GM12878 (cell line): ENCODE measurements around the gene MCC. TPM values are rescaled to one million over a fixed set of nuclear protein-coding genes. Genes with fewer than 3 reads are reported as not detected.
A peak's percentile ranks its signal among the peaks of the same experiment; 100 is the strongest.

Experiments
- ATAC-seq: fragments of 200-7000 bp; cut with Tn5 transposase; 3 replicates; pipeline ENCODE4 v1.9.1; 2020; ENCODE audit warnings: mild to moderate bottlenecking, moderate library complexity
- BruUV-seq: library from RNA; stranded (reverse); fragments of 400-500 nt; replicated peaks from 2 replicates; lab custom pipeline; 2021; lab: Mats Ljungman, UMichigan
- CTCF ChIA-PET: fragments of 300-600 bp; sonication (Branson Sonifier 250); formaldehyde crosslinking; extraction: SDS; loops from one replicate; lab custom pipeline; 2021; ENCODE audit warnings: inconsistent platforms; lab: Yijun Ruan, JAX
- POLR2A ChIA-PET: fragments of 350-600 bp; formaldehyde crosslinking; extraction: SDS; loops from one replicate; lab custom pipeline; 2021; ENCODE audit warnings: inconsistent platforms; lab: Charles Lee
- RAD21 ChIA-PET: fragments of 300-600 bp; sonication (Branson Sonifier 250); formaldehyde crosslinking; loops from one replicate; lab custom pipeline; 2023; ENCODE audit warnings: antibody characterized with exemption; ENCODE audit not compliant: unreplicated experiment; lab: Charles Lee
- SMC1A ChIA-PET: fragments of 300-600 bp; sonication (Branson Sonifier 250); formaldehyde crosslinking; loops from one replicate; lab custom pipeline; 2023; ENCODE audit not compliant: unreplicated experiment, uncharacterized antibody; lab: Charles Lee
- DNase-seq: peaks from one replicate; pipeline ENCODE4 v3.0.0-alpha.2; 2011; ENCODE audit warnings: low read depth, low spot score
- FAIRE-seq: peaks from 3 replicates; lab custom pipeline; 2011; peaks lifted over from hg19 to GRCh38; lab: Jason Lieb, UNC
- H2AFZ ChIP-seq: 2 replicates; pipeline ENCODE4 v1.6.0; 2011; ENCODE audit warnings: low read depth, low read length, control low read depth; ENCODE audit not compliant: control insufficient read depth
- H3K27ac ChIP-seq: 2 replicates; pipeline ENCODE4 v1.5.1; 2011; ENCODE audit warnings: control low read depth; ENCODE audit not compliant: control insufficient read depth, insufficient read depth
- H3K27me3 ChIP-seq, 2 experiments: replicated peaks in 1 of 2; 2 replicates each; pipeline versions ENCODE4 v1.6.0 to v1.6.1; 2011; ENCODE audit warnings: low read length in 1 of 2; ENCODE audit not compliant: control insufficient read depth in 2 of 2, insufficient read depth in 2 of 2
- H3K36me3 ChIP-seq, 2 experiments: 2 replicates each; pipeline ENCODE4 v1.5.1; 2011; ENCODE audit warnings: low read length in 1 of 2; ENCODE audit not compliant: control insufficient read depth in 2 of 2, insufficient read depth in 2 of 2
- H3K4me1 ChIP-seq: 2 replicates; pipeline ENCODE4 v1.6.1; 2011; ENCODE audit warnings: mild to moderate bottlenecking, low read length, moderate library complexity, mixed read lengths; ENCODE audit not compliant: control insufficient read depth, insufficient read depth
- H3K4me2 ChIP-seq: 2 replicates; pipeline ENCODE4 v1.6.0; 2011; ENCODE audit warnings: control low read depth; ENCODE audit not compliant: control insufficient read depth, insufficient read depth
- H3K4me3 ChIP-seq: fragments of 200-600 bp; sonication (generic); 2 replicates; pipeline ENCODE4 v1.5.1; 2016
- H3K79me2 ChIP-seq: 2 replicates; pipeline ENCODE4 v1.6.0; 2011; ENCODE audit warnings: low read length; ENCODE audit not compliant: control insufficient read depth, insufficient read depth
- H3K9ac ChIP-seq: 2 replicates; pipeline ENCODE4 v1.8.0; 2011; ENCODE audit warnings: low read length, control low read depth, mixed read lengths; ENCODE audit not compliant: control insufficient read depth, insufficient read depth
- H3K9me3 ChIP-seq: replicated peaks from 3 replicates; pipeline ENCODE4 v1.5.1; 2011; ENCODE audit warnings: mild to moderate bottlenecking, low read length; ENCODE audit not compliant: control insufficient read depth, insufficient read depth
- H4K20me1 ChIP-seq: 2 replicates; pipeline ENCODE4 v1.6.0; 2011; ENCODE audit not compliant: control insufficient read depth, insufficient read depth
- BRCA1 ChIP-seq: IDR thresholded peaks from 2 replicates; pipeline ENCODE4 v1.6.1; 2011; ENCODE audit warnings: low read depth, low read length, improper control_type of control experiment
- DPF2 ChIP-seq: fragments of 450-650 bp; IDR thresholded peaks from 2 replicates; pipeline ENCODE4 v1.6.1; 2017; ENCODE audit warnings: mild to moderate bottlenecking
- HCFC1 ChIP-seq: fragments of 150-350 bp; IDR thresholded peaks from 2 replicates; pipeline ENCODE4 v1.6.1; 2014; ENCODE audit warnings: low read length
- KAT2A ChIP-seq: conservative IDR thresholded peaks from 2 replicates; pipeline ENCODE4 v1.6.1; 2011; ENCODE audit warnings: low read depth, low read length; ENCODE audit not compliant: control insufficient read depth
- NFXL1 ChIP-seq: fragments of 450-650 bp; IDR thresholded peaks from 2 replicates; pipeline ENCODE4 v1.6.1; 2017; ENCODE audit warnings: antibody characterized with exemption, mild to moderate bottlenecking, borderline replicate concordance
- POU2F2 ChIP-seq: IDR thresholded peaks from 3 replicates; pipeline ENCODE4 v1.6.1; 2011; ENCODE audit warnings: low read depth, mild to moderate bottlenecking, low read length, borderline replicate concordance
- TCF7 ChIP-seq: IDR thresholded peaks from 2 replicates; pipeline ENCODE4 v1.6.1; 2014; ENCODE audit warnings: antibody characterized with exemption, borderline replicate concordance
- YY1 ChIP-seq: IDR thresholded peaks from 2 replicates; pipeline ENCODE4 v1.6.1; 2011; ENCODE audit warnings: low read depth, mild to moderate bottlenecking, low read length
- ZBED1 ChIP-seq: IDR thresholded peaks from 2 replicates; pipeline ENCODE4 v1.6.1; 2016; ENCODE audit warnings: borderline replicate concordance
- ZSCAN29 ChIP-seq: fragments of 450-650 bp; IDR thresholded peaks from 2 replicates; pipeline ENCODE4 v1.6.1; 2017; ENCODE audit warnings: mild to moderate bottlenecking, moderate library complexity
- WGBS: methylation state at CpG from one replicate; pipeline ENCODE4 v1.1.6; 2016; ENCODE audit warnings: low lambda C conversion rate; ENCODE audit not compliant: insufficient replicate concordance, insufficient coverage; ENCODE audit errors: missing lambda C conversion rate; 5-methylcytosine and 5-hydroxymethylcytosine counted together
- in situ Hi-C: fragments of 300-500 bp; cut with MboI; formaldehyde crosslinking; loops from 9 replicates; pipeline ENCODE4 v1.14.3; 2018; ENCODE audit warnings: mixed read lengths
- intact Hi-C: fragments of 100-400 bp; cut with micrococcal nuclease; formaldehyde crosslinking; loops from one replicate; pipeline ENCODE4 v1.14.2; 2022; ENCODE audit not compliant: unreplicated experiment
- polyA plus RNA-seq, 11 experiments: library from polyadenylated mRNA; depleted of rRNA in 4 of 11; unstranded in 6 of 11; stranded (reverse) in 5 of 11; fragments of >200 nt; fragmentation: Nextera tagmentation in 4 of 11; fragmentation: Illumina TruSeq in 1 of 11; extraction: Ambion mirVana in 4 of 11; extraction: Trizol in 1 of 11; gene quantifications; 1 replicate in 1 of 11; 2 replicates in 10 of 11; pipeline versions ENCODE4 v1.2.1 to v1.2.3, GENCODE V29; 2011 to 2016; ENCODE audit warnings: inconsistent platforms in 2 of 11, missing spikeins in 2 of 11, low read depth in 1 of 11
- total RNA-seq, 4 experiments: library from RNA; depleted of rRNA in 3 of 4; stranded (reverse); fragments of >200 nt in 3 of 4; fragmentation: Illumina TruSeq in 1 of 4; extraction: Trizol in 1 of 4; gene quantifications; 2 replicates each; pipeline versions ENCODE4 v1.2.1 to v1.2.3, GENCODE V29; 2013 to 2021
- TF ChIP-seq, protein P1 (sequence below): fragments of 450-650 bp; IDR thresholded peaks from 2 replicates; pipeline ENCODE4 v1.6.1; 2017; ENCODE audit warnings: low read depth, mild to moderate bottlenecking, moderate library complexity
- TF ChIP-seq, protein P2 (sequence below): fragments of 450-650 bp; IDR thresholded peaks from 2 replicates; pipeline ENCODE4 v1.6.1; 2014; ENCODE audit warnings: mild to moderate bottlenecking

Gene MCC
- total and polyA plus RNA-seq, 10 of the 15 experiments (the other 5 are each of a cell fraction or from before 2014, with no cell fraction given), result 0.03 to 0.86 (median 0.16) TPM

DNA sequence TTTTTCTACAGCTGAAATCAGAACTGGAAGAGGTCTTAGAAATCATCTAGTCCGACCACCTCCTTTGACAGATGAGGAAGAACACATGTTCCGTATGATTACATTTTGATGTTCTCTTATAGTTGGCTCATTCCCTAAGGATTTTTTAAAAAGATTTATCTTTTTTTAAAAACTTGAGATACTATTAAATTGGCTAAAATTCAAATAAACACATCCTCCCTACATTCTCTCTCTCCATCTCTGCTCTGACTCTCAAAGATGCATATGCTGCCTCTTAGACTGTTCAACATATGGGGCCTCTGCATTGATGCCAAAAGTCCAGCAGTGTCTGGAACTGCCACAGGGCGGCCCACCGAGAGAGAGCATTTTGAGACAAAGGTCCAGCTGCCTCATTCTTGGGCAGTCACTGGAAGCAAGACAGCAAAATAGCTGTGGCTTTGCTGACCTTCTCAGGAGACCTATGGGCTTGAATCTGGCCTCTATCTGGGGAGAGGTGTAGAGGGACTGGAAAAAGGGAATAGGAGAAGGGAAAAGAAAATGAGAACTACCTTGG is 40.7 kb downstream of the MCC start:
- POLR2A ChIA-PET, result interaction anchor here (0.6 kb wide), 1 partner anchor 65 kb away, joined by 7 read pairs; no protein-coding TSS in a partner anchor
- Histone ChIP-seq H2AFZ (no peak overlapping the region), H3K9ac (no peak overlapping the region), H3K9me3 (no peaks in the 10 kb centered on the region)
- WGBS, result 52% methylated on average over 4 of the region's 4 CpGs
- TF ChIP-seq BRCA1 (no peak), TCF7 (no peak), HCFC1 (no peak), ZSCAN29 (no peak), YY1 (no peak), DPF2 (no peak), ZBED1 (no peak), POU2F2 (no peak), NFXL1 (no peak), KAT2A (no peak)
- TF ChIP-seq, protein P1, sequence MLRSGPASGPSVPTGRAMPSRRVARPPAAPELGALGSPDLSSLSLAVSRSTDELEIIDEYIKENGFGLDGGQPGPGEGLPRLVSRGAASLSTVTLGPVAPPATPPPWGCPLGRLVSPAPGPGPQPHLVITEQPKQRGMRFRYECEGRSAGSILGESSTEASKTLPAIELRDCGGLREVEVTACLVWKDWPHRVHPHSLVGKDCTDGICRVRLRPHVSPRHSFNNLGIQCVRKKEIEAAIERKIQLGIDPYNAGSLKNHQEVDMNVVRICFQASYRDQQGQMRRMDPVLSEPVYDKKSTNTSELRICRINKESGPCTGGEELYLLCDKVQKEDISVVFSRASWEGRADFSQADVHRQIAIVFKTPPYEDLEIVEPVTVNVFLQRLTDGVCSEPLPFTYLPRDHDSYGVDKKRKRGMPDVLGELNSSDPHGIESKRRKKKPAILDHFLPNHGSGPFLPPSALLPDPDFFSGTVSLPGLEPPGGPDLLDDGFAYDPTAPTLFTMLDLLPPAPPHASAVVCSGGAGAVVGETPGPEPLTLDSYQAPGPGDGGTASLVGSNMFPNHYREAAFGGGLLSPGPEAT, result no peak
- TF ChIP-seq, protein P2, sequence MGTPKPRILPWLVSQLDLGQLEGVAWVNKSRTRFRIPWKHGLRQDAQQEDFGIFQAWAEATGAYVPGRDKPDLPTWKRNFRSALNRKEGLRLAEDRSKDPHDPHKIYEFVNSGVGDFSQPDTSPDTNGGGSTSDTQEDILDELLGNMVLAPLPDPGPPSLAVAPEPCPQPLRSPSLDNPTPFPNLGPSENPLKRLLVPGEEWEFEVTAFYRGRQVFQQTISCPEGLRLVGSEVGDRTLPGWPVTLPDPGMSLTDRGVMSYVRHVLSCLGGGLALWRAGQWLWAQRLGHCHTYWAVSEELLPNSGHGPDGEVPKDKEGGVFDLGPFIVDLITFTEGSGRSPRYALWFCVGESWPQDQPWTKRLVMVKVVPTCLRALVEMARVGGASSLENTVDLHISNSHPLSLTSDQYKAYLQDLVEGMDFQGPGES, result no peak
- TF ChIP-seq, all 136 proteins: peak for 0
- Histone ChIP-seq H3K4me1 (no peaks in the 10 kb centered on the region), H4K20me1 (no peaks in the 10 kb centered on the region), H3K27ac (no peak overlapping the region), H3K4me2 (no peak overlapping the region), H3K27me3 (no peaks in the 10 kb centered on the region), H3K79me2 (no peaks in the 10 kb centered on the region), H3K4me3 (no peak overlapping the region), H3K36me3 (no peaks in the 10 kb centered on the region)
- DNase-seq (no peak), ATAC-seq (peak; percentile 52; the same call in 1 of the 3 replicates), FAIRE-seq (no peak)
- in situ Hi-C loops, result no loop called here
- CTCF ChIA-PET, result no interaction called here
- SMC1A ChIA-PET, result interaction anchor here (1.0 to 1.1 kb wide), 2 partner anchors 17 to 658 kb away, joined by 3 read pairs; no protein-coding TSS in a partner anchor
- BruUV-seq, result no TSS peak
- RAD21 ChIA-PET, result no interaction called here
- intact Hi-C loops, result no loop called here
